GM13976 (cell line): ENCODE measurements around the gene BRSK2.

Source experiments
- DNase-seq: peaks from one replicate; pipeline ENCODE4 v3.0.0; 2012; ENCODE audit warnings: low spot score
- CTCF ChIP-seq: IDR thresholded peaks from 2 replicates; pipeline ENCODE4 v1.5.1; 2012; ENCODE audit warnings: borderline replicate concordance, mild to moderate bottlenecking; ENCODE audit not compliant: insufficient read depth; ENCODE audit errors: extremely low read depth, missing control alignments, control extremely low read depth
- in situ Hi-C: fragments of 300-500 bp; cut with MboI; formaldehyde crosslinking; loops from one replicate; pipeline ENCODE4 v1.12.0; 2022; ENCODE audit warnings: low sequenced_read_pairs, mixed read lengths, inconsistent platforms; ENCODE audit not compliant: unreplicated experiment

BRSK2 gene

DNA sequence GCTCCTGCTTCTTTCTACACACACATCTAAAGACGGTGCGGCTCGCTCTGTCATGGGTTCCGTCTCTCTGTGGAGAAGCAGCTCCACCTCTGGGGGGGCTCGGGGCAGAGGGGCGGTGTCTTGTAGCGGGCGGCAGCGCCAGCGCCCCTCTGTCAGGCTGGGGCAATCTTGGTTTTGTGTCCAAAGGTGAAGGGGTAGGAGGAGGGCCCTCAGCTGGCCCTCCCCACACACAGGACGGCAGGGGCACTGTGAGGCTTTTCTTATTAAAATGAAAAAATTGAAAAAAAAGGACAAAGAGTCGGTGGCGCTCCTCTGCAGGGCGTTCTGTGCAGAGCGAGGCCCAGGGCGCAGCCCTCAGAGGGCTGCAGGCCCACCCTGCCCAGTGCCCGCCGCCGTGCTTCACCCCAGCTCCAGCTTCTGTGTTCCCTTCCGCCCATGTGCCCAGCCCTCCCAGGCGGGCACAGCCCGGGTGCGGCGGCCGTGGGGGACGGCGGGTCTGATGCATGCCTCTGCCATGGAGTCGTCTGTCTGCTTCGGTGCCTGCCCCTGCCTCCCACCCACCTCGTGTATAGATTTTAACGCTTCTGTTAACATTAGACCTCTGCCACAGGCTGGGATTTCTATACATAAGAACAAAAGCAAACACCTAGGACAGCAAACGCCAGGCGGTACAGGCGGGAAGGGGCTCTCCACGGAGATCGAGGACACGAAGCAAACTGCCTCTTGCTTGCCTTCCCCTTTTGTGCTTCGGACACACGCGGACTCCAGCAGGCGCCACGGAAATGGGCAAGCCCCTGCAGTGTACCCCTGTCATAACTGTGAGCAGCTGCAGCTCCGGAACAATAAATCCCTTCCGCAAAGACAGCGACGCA lies 72.3 kb downstream of the BRSK2 start:
- in situ Hi-C loops: no loop called here
- no peak for DNase-seq
- TF ChIP-seq CTCF: no peak

DNA sequence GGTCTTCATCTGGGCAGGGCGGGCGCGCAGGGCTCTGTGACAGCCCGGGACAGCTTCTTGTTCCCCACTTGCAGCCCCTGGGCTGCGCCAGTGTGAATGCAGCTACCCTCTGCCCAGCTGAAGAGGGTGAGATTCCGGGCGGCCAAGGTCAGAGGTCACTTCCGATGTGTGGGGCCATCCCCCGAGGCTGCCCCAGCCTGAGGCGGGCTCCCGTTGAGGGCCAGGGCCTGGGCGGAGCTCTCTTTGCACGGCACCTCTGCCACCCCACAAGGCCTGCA lies 72.9 kb downstream of the BRSK2 start:
- no peak for DNase-seq
- in situ Hi-C loops: no loop called here
- TF ChIP-seq CTCF: no peak

- no peak for DNase-seq
- no peak for TF ChIP-seq CTCF
- in situ Hi-C loops: no loop called here
Measured at GRCh38 chr11:1463056-1463455, 73.3 kb downstream of the BRSK2 start.

DNA sequence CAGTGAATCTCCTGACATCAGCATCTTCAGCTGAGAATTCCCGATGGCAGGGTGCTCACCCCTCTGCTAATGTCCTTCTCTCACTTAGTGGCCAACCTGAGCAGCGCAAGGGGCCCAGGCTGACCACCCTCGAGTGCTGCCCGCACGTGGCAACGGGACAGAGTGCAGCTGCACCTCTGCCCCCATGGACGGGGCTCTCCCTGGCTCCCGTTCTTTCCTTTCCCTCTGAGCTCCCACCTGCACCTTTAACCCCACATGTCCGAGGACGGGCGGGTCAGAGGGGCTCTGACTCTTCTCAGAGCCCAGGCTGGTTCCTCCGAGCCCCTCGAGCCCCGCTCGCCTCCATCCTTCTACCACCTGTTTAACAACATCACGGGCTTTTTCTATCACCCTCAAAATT lies 77.0 kb downstream of the BRSK2 start:
- TF ChIP-seq CTCF: no peak
- in situ Hi-C loops: no loop called here
- DNase-seq: no peak

GRCh38 chr11:1467270-1467669 lies 77.5 kb downstream of the BRSK2 start:
- no peak for DNase-seq
- in situ Hi-C loops: no loop called here
- TF ChIP-seq CTCF: no peak

GRCh38 chr11:1468002-1468401 lies 78.3 kb downstream of the BRSK2 start:
- DNase-seq: no peak
- no peak for TF ChIP-seq CTCF
- in situ Hi-C loops: no loop called here
